Activated naive CD8-positive, alpha-beta T cell treated with anti-CD3 and anti-CD28 coated beads, Interleukin-2, amount 50 U/mL, for 16 hours (primary cell): ENCODE measurements around the gene MYADM.
"Not testable (repeated sequence)": the region's sequence is repeated elsewhere in the genome, so short reads cannot be mapped to it uniquely, and the experiment has no call there.

Experiments used
- DNase-seq: peaks from one replicate; pipeline ENCODE4 v3.0.0-alpha.2; 2020; ENCODE audit warnings: low read depth, low spot score

Gene MYADM, protein sequence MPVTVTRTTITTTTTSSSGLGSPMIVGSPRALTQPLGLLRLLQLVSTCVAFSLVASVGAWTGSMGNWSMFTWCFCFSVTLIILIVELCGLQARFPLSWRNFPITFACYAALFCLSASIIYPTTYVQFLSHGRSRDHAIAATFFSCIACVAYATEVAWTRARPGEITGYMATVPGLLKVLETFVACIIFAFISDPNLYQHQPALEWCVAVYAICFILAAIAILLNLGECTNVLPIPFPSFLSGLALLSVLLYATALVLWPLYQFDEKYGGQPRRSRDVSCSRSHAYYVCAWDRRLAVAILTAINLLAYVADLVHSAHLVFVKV

DNA sequence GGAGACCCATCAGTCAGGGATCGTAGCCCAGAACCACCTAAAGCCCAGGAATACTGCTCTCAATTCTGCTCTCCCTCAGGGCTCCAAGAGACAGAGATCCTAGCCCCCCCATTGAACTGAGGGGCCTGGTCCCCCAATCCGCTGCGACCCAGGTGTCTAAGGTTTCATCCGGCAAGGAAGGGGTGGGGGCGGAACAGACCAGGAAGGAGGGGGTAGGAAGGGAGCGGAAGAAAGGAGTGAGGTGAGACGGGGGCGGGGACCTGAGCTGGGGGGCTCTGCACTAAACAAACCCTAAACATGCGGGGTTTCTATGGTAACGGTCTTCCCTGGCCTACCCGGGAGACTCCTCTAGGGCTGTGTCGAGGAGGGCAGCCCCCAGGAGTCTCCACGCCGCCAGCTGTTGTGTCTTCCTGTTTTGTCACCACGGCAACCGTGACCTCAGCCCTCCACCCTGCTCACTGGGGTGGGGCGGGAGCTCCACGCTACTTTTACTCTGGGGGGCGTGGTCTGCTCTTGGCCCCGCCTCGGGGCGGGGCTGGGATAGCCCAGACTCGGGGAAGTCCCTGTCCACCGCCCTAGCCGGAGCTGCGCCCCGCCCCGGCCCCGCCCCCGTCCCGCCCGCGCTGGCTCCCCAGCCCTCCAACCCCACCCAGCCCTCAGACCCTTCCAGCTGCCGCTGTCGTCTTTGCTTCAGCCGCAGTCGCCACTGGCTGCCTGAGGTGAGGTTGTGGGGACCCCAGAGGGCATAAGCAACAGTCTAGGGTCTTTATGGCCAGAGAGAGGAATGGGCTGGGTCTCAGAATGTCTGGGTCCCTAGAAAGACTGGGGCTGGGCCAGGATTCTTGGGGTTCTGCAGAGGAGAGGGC, at the start of gene MYADM:
Gene MYADM, plus strand, starts transcription at position 659 of the 866 bp plus-strand sequence. CDS start 5,647 bp downstream, outside the sequence.
- peak; percentile 98 for DNase-seq

DNA sequence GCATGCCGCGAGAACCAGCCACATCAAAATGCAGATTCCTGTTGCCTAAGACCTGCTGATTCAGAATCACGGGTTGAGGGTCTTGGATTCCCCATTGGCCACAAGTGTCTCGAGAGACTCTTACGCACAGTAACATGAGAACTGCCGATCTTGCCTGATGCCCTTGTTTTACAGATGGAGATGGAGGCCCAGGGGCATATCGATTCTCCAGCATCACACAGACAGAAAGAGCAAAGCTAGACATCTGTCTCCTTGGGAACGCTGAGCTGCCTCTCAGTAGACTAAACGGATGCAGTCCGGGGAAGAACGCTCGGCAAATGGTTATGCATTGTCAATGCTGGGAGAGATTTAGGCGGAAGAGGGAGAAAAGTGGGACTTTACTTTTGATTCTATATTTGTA, 48.9 kb upstream of the MYADM start:
- DNase-seq = no peak

DNA sequence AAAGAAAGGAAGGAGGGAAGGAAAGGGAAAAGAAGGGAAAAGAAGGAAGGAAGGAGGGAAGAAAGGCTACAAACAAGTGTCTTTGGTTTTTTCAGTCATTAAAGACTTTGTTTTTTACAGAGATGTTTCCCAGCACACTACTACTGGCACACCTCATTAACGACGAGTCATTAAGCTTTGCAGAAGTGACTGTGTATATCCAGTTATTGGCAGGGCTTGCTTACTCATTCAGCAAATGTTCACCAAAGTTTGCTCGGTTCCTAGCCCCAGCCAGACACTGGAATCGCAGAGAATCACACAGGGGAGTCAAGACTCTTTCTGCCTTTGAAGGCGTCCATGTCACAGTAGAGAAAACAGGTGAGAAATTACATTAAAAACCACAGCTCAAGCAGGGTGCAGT, 47.8 kb upstream of the MYADM start:
- no peak for DNase-seq

GRCh38 chr19:53823380-53824120, 44.1 kb upstream of the MYADM start:
- DNase-seq = no peak

DNA sequence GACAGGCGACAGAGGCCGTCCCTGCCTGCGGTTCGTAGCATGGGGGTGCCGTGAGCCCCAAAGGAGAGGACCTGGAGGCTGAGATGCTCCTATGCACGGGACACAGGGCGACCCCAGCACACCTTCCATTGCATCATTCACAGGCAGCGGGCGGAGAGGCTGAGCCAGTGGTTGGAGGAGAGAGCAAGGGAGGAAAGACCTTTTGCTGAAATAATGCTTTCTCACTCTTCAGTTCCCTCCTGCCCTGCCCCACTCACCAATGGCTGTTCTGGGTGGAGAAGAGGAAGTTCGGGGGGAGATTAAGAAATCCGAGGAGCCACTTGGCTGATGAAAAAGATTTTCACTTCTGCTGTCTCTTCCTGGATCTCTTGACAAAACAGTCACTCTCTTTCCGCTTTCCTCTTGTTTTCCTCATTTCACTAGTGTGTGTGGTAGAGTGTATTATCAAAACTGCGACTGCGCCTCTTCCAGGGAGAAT, 43.5 kb upstream of the MYADM start, which contains the start of gene NLRP12:
Gene NLRP12, minus strand, starts transcription at position 181 of the 478 bp plus-strand sequence. Its CDS starts 140 bp downstream, at position 41.
- no peak for DNase-seq

DNA sequence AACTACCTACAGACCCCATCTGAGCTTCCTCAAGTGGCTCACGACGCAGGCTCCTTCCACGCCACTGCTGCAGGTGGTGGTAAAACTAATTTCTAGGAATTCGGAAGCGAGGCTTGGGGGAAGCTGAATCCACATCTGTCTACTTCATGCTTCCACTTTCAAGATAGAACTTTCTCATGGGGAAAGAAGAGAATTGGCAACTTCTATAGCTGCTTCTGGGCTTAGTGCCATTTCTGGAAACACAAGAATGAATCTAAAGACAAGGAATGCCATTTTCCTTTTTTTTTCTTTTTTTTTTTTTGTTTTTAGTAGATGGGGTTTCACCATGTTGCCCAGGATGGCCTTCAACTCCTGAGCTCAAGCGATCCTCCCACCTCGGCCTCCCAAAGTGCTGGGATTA, 40.8 kb upstream of the MYADM start:
- no peak for DNase-seq

GRCh38 chr19:53828531-53828930, 39.2 kb upstream of the MYADM start:
- no peak for DNase-seq

GRCh38 chr19:53832861-53833260, 34.8 kb upstream of the MYADM start:
- DNase-seq = not testable (repeated sequence)

- not testable (repeated sequence) for DNase-seq
Measured at GRCh38 chr19:53838446-53838845, 29.2 kb upstream of the MYADM start.

DNA sequence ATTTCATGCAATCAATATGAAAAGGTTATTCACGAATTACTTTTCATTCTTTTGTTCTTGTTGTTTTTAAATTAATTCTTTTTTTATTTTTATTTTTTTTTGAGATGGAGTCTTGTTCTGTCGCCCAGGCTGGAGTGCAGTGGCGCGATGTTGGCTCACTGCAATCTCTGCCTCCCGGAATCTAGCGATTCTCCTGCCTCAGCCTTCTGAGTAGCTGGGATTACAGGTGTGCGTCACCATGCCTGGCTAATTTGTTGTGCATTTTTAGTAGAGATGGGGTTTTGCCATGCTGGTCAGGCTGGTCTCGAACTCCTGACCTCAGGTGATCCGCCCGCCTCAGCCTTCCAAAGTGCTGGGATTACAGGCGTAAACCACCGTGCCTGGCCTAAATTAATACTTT, 27.4 kb upstream of the MYADM start:
- DNase-seq = not testable (repeated sequence)

GRCh38 chr19:53840914-53841313, 26.8 kb upstream of the MYADM start:
- DNase-seq = not testable (repeated sequence)

DNA sequence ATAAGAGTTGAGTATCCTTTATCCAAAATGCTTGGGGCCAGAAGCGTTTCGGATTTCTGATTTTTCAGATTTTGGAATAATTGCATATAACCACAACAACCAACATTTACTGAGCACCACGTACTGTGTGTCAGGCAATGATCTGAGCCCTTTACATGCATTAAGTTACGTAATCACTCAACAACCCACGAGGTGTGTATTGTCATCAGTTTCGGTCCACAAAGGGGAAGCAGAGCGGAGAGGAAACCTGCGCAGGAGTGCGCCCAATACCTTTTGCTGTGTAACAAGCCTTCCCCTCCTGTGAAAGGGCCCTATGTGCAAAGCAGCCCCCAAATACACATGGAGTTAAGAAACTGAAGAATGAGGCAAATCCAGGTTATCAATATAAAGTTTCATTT, 22.8 kb upstream of the MYADM start:
- DNase-seq = no peak

DNA sequence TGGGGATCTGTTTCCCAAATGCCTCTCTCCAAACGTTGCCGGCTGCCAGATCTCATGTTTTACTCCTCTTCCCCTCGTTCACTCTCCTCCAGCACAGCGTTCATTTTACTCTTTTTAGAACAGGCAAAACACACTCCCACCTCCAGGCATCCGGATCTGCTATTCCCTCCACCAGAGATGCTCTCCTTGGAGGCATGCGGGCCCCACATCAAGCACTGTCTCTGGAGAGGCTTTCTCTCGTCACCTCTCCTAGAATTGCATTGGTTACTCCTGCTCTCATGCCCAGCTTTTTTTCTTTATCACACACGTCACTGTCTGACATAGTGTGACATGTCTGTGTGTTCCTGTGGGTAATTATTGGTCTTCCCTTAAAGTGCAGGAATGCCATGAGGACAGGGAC, 20.1 kb upstream of the MYADM start:
- no peak for DNase-seq

GRCh38 chr19:53849237-53849676, 18.4 kb upstream of the MYADM start:
- DNase-seq = no peak

DNA sequence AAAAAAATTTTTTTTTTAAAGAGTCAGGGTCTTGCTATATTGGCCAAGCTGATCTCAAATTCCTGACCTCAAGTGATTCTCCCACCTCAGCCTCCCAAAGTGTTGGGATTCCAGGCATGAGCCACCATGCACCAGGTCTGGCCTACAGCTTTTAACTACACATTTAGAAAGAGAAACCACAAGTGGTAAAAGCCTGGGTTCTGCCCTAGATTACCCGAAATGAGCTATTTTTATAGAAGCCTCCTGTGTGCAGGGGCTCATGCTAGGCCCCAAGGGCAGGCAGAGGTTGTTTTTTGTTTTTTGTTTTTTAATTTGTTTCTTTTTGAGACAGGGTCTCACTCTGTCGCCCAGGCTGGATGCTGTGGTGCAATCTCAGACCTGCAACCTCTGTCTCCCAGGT, 14.0 kb upstream of the MYADM start:
- DNase-seq = no peak

DNA sequence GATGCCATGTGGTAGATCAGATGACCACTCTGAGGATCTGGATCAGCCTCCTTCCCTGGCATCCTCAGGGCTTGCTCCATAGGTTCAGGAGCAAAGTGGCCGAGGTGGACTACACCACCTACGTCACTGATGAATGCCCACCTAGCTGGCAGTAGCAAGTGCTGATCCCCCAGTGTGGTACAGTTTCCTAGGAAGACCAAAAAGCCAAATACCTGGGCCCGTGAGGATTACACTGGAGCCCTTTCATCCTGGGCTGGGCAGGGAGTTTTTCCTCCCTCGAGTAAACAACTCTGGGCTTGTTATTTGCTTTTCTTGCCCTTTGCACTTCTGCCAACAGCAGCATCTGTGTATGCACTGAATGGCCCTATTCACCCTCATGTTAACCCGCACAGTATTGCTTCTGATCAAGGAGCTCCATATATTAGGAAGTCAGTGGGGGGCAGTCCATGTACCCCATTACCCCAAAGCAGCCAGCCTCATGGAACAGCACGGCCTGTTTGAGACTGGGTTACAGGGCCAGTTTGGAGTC, 3.3 kb upstream of the MYADM start:
- DNase-seq = no peak

DNA sequence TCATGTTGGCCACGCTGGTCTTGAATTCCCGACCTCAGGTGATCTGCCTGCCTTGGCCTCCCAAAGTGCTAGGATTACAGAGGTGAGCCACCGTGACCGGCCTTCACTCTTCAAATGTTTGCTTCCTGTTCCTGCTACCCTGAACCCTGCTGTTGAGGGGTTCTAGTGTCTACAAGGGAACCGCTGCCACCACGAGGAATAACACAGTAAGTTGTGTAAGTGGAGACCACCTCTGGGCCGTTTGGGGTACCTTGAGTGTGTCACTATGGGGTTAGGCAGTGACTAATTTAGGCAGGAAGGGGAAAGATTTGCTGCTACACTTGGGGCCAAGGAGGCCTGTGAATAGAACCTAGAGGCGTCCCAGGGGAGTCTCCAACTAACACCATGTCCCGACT, 2.2 kb upstream of the MYADM start:
- DNase-seq = no peak

DNA sequence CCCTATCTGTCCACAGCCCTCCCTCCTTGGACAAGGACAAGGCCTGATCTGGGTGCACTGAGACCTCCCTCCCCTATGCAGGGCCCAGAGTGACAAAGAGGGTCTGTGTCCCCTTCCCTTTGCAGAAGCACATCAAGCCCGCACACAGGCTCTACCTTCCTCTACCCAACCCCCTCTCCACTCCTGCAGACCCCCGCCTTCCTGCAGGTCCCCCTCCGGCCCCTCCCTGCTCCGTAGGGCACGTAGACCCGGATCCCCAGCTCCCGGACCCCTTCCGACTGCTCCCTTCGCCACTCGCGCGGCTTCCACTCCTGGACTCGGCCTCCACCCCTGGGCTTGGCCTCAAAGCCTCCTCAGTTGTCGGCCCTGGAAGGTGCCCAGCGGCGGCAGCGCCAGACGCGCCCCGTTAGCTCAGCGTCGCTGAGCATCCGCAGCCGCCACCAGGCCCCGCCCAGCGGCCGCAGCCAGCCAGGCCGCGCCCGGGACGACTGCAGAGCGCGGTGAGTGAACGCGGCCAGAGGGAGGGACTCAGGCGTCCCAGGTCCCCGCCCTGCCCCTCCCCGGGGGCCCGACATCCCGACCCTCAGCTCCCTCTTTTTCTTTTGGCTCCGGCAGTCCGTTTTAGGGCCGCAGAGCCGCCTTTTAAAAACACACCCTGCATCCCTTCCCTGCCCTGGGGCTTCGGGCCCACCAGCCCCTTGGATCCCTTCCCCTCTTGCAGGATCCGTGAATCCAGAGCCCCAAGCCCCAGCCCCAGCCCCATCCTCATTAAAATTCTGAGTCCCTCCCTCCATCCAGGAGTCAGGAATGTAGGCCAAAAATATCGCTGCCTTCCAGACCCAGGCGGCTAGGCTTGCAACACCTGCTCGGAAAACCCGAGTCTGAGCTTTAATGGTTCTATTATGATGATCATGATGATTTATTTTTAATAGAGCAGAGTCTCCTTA, 1.5 kb upstream of the MYADM start:
- no peak for DNase-seq

DNA sequence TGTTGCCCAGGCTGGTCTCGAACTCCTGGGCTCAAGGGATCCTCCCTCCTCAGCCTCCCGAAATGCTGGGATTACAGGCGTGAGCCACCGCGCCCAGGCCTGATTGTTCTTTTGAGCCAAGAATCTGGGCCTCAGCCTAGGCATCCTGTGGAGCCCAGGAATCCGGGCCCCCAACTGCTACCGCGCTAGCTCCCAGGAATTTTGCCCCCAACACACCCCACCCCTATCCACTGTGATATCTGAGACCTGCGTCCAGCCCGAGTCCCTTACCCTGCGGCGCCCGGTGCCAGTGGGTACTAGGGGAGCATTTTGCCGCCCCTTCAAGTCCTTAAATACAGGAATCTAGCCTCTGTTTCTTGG, 838 bp upstream of the MYADM start:
- no peak for DNase-seq

DNA sequence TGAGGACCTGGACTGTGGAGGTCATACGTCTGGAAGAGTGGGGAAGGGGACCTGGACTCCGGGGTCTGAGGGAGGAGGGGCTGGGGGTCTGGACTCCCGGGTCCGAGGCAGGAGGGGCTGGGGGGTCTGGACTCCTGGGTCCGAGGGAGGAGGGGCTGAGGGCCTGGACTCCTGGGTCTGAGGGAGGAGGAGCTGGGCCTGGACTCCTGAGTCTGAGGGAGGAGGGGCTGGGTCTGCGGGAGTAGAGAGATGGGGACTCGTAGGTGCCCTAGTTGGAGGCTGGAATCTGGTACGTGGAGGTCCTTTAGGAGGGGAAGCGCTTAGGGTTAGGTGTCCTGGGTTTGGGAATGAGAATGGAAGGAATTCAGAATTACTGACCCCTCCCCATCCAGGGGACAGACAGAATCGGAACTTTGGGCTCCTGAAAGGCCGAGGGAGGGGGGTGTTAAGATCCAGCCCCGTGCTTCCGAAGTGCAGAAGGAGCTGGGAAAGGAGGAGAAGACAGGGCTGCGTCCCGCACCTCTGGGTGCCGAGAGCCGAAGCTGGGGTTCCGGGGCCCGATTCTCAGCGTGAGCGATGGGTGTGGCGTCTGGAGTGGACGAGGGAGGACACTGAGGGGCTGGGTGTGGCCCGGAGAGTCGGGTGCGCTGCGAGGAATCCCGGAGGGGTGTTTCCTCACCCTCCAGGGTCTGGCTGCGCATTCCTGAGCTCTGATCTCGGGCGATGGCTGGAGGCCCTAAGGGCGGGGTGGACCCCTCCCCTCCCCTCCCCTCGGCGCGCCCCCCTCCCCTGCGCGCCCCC, 608 bp downstream of the MYADM start:
- DNase-seq = no peak
